Uterus (tissue), 4 donors: ENCODE results near the gene PROM1. TPM values are rescaled to one million over a fixed set of nuclear protein-coding genes. Genes with fewer than 3 reads are reported as not detected.

Experiments
- DNase-seq, 2 donors: peaks; one replicate each; pipeline ENCODE4 v3.0.0-alpha.2; 2019 to 2020
- H3K27ac ChIP-seq, 2 donors: fragments of 200-600 bp; sonication (generic); 1 replicate in 1 of 2; 2 replicates in 1 of 2; pipeline ENCODE4 v1.5.1; 2016 to 2018
- H3K27me3 ChIP-seq, 2 donors: fragments of 200-600 bp; sonication (generic); one replicate each; pipeline ENCODE4 v1.5.1; 2018 to 2019; ENCODE audit warnings: control low read depth in 1 of 2
- H3K36me3 ChIP-seq, 2 donors: fragments of 200-600 bp; sonication (generic); one replicate each; pipeline ENCODE4 v1.5.1; 2019; ENCODE audit warnings: control low read depth in 1 of 2
- H3K4me1 ChIP-seq, 2 donors: fragments of 200-600 bp; sonication (generic); one replicate each; pipeline ENCODE4 v1.5.1; 2018 to 2019; ENCODE audit warnings: control low read depth in 1 of 2
- H3K4me3 ChIP-seq, 2 donors: fragments of 200-600 bp; sonication (generic); 1 replicate in 1 of 2; 2 replicates in 1 of 2; pipeline ENCODE4 v1.5.1; 2018 to 2019; ENCODE audit warnings: mild to moderate bottlenecking in 1 of 2
- H3K9me3 ChIP-seq, 2 donors: fragments of 200-600 bp; sonication (generic); one replicate each; pipeline ENCODE4 v1.5.1; 2019; ENCODE audit warnings: control low read depth in 1 of 2
- POLR2A ChIP-seq, 2 donors: fragments of 450-650 bp; IDR thresholded peaks; one replicate each; pipeline ENCODE4 v1.6.1; 2016; ENCODE audit warnings: antibody characterized with exemption in 2 of 2, mild to moderate bottlenecking in 1 of 2, moderate library complexity in 1 of 2
- intact Hi-C: fragments of 100-400 bp; cut with DNase I; formaldehyde crosslinking; loops from one replicate; pipeline ENCODE4 v1.15.1; 2023; ENCODE audit warnings: low total_unique reads
- total RNA-seq, 4 donors: library from RNA; depleted of rRNA in 3 of 4; stranded (reverse); fragments of >200 nt in 3 of 4; gene quantifications; one replicate each; pipeline versions ENCODE4 v1.1.0 to v1.2.4, GENCODE V29; 2014 to 2023
- TF ChIP-seq, protein P1 (sequence below), 4 experiments: fragments of 200-600 bp in 2 of 4; fragments of 450-650 bp in 2 of 4; sonication (generic) in 2 of 4; IDR thresholded peaks; one replicate each; pipeline ENCODE4 v1.5.1; 2016 to 2019; ENCODE audit warnings: antibody characterized with exemption in 4 of 4, mild to moderate bottlenecking in 2 of 4, moderate library complexity in 1 of 4
- donor health status: DM: yes; HTN: yes; CAD: no.

PROM1 gene
- total RNA-seq, 4 donors from 2014 or later: 0.18 to 24.6 (median 1.1) TPM

DNA sequence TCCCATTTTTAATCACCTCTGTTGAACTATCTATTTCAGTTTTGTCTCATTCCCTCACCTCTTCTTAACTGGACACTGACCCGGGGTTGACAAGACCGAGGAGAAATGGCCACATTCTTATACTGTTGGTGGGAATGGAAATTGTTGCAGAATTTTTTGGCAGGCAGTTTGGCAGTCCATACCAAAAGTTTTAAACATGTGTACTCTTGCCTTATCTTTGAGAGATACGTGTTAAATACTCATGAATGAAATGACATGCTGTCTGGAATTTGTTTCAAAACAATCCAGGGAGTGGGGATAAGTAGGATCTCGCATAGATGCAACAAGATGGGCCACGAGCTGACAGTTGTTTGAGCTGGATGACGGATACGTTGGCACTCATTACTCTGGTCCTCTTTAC, 157.3 kb downstream of the PROM1 start:
- intact Hi-C loops: no loop called here
- TF ChIP-seq, protein P1, sequence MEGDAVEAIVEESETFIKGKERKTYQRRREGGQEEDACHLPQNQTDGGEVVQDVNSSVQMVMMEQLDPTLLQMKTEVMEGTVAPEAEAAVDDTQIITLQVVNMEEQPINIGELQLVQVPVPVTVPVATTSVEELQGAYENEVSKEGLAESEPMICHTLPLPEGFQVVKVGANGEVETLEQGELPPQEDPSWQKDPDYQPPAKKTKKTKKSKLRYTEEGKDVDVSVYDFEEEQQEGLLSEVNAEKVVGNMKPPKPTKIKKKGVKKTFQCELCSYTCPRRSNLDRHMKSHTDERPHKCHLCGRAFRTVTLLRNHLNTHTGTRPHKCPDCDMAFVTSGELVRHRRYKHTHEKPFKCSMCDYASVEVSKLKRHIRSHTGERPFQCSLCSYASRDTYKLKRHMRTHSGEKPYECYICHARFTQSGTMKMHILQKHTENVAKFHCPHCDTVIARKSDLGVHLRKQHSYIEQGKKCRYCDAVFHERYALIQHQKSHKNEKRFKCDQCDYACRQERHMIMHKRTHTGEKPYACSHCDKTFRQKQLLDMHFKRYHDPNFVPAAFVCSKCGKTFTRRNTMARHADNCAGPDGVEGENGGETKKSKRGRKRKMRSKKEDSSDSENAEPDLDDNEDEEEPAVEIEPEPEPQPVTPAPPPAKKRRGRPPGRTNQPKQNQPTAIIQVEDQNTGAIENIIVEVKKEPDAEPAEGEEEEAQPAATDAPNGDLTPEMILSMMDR (IDR thresholded peaks at IDR 0.05): no peak
- TF ChIP-seq POLR2A (IDR thresholded peaks at IDR 0.05): no peak
- H3K27ac ChIP-seq: no peak overlapping the region
- no peaks in the 10 kb centered on the region for H3K36me3 ChIP-seq
- no peak for DNase-seq
- no peaks in the 10 kb centered on the region for H3K4me1 ChIP-seq
- no peaks in the 10 kb centered on the region for H3K9me3 ChIP-seq
- no peaks in the 10 kb centered on the region for H3K27me3 ChIP-seq
- H3K4me3 ChIP-seq: no peak overlapping the region

DNA sequence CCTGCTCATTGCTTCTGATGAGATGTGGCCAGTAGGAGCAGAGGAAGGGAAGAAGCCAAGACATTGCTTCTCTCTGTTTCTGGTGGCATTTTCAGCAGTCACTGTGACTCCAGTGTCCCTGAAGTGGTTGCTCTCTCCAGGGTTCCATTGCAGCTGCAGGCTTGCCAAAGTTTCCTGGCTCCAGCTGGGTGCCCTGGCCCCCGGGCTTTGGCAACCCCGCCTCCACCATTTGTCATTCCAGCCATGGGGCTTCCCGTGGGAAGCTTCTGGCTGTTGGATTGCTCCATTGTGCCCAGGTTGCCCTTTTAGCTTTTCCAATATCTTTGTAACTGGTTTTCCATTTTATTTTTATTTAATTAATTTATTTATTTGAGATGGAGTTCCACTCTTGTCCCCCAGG, 158.0 kb downstream of the PROM1 start:
- no peak for DNase-seq
- intact Hi-C loops: no loop called here
- Histone ChIP-seq H3K27ac (no peak overlapping the region), H3K4me3 (no peak overlapping the region), H3K27me3 (no peaks in the 10 kb centered on the region), H3K4me1 (no peaks in the 10 kb centered on the region), H3K36me3 (no peaks in the 10 kb centered on the region), H3K9me3 (no peaks in the 10 kb centered on the region)
- TF ChIP-seq, protein P1 (IDR thresholded peaks at IDR 0.05): no peak

DNA sequence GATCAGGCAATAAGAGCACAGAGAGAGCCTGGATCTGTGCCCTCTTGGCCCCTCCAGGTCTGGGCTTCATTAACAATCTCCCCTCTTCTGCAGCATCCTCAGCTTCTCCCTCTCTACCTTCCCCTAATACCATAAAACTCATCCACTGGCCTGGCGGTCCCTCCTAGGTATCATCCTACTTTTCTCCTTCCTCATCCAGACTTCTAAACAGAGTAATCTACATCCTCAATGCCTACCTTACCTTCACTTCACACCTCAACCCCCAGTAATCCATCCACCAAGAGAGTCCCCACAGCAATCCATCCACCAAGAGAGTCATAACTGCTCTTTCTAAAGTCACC, 162.3 kb downstream of the PROM1 start:
- H3K4me1 ChIP-seq: no peaks in the 10 kb centered on the region
- DNase-seq: no peak
- H3K9me3 ChIP-seq: no peaks in the 10 kb centered on the region
- H3K36me3 ChIP-seq: no peaks in the 10 kb centered on the region
- H3K27me3 ChIP-seq: no peaks in the 10 kb centered on the region
- TF ChIP-seq, protein P1 (IDR thresholded peaks at IDR 0.05): no peak
- no peak for TF ChIP-seq POLR2A (IDR thresholded peaks at IDR 0.05)
- H3K27ac ChIP-seq: no peak overlapping the region
- no peak overlapping the region for H3K4me3 ChIP-seq
- intact Hi-C loops: no loop called here

DNA sequence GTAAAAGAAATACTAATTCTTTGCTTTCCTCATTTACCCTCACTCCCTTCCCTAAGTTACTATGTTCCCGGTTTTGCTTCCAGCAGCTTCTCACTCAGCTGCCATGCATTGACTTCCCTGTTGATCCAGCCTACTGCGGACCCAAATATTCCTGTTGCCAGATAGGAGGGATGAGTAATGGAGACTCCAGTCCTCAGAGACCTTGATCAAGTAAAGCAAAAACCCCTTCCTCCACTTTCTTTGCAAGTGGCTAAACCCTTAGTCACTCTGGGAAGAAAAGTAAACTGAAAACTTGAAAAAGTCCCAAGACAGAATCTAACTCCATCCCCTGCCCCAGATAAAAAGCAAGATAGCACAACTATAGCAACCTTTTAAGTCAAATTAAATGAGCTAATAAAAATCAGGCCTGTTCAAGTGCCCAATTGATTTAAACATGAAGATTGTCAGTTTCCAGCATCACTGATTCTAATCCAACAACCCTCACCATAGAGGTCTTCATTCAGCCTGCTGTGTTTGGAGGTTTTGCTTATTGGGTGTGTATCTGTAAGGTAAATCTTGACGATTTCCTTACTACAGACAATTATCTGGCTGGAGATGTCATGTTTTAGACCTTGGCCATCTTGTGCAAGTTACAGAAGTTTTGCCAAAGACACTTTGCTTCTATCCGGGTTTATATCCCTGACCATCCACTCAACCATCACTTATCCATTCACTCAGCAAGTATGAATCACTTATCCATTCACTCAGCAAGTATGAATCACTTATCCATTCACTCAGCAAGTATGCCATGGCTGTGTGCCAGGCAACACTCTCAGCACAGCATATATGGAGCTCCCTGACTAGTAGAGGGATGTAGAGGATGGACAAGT, 162.9 kb downstream of the PROM1 start:
- peak; percentile 31 to 32 for DNase-seq
- Histone ChIP-seq H3K27ac (no peak overlapping the region), H3K9me3 (no peaks in the 10 kb centered on the region), H3K4me3 (no peak overlapping the region), H3K27me3 (no peaks in the 10 kb centered on the region), H3K36me3 (no peaks in the 10 kb centered on the region), H3K4me1 (no peaks in the 10 kb centered on the region)
- intact Hi-C loops: no loop called here
- TF ChIP-seq POLR2A (IDR thresholded peaks at IDR 0.05): no peak

DNA sequence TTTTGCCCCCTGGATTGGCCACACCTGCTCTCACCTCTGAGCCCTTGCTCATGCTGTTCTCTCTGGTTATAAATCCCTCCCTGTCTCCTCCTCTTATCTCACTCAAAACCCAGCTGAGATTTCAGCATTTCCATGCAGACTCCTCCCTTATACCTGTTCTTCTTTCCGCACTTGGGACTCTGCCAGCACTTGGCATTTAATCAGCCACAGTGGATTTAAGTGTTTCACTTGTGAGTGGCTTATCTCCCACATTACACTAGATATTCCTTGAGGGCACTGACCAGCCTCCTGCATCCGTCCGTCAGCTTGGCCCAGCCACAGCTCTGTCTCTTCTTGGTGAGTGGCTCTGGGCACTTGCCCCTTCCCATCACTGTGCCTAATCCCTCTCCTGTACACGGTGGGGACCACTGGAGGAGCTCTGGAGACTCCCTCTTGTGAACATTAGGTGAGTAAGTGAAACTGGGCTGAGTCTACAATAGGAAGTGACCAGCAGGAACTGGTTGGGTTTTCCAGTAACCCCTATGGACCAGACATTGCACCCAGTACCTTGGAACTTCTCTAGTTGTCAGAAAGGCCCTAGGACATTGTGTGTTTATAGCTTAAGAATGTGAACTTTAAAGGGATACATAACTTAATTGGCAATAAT, 165.2 kb downstream of the PROM1 start:
- no peak overlapping the region for H3K4me3 ChIP-seq
- no peaks in the 10 kb centered on the region for H3K36me3 ChIP-seq
- no peak overlapping the region for H3K27ac ChIP-seq
- H3K27me3 ChIP-seq: no peaks in the 10 kb centered on the region
- intact Hi-C loops: no loop called here
- H3K9me3 ChIP-seq: no peaks in the 10 kb centered on the region
- no peaks in the 10 kb centered on the region for H3K4me1 ChIP-seq
- TF ChIP-seq, protein P1 (IDR thresholded peaks at IDR 0.05): no peak
- TF ChIP-seq POLR2A (IDR thresholded peaks at IDR 0.05): no peak
- no peak for DNase-seq

Other genes with a start within 250 kb of the PROM1 start
- not detected for gene FGFBP1, start 145.3 kb downstream of the PROM1 start, total RNA-seq
- 1 to 10 TPM in 2 of 4 donors, not detected in 2; 1.6 to 2.6 TPM for gene FGFBP2, start 120.8 kb downstream of the PROM1 start, total RNA-seq
- 10 to 100 TPM; 28.2 to 68.5 (median 63.5) TPM for gene TAPT1, start 142.4 kb upstream of the PROM1 start, total RNA-seq